HCT116 (cell line): ENCODE measurements around the gene POGK. TPM values are rescaled to one million over a fixed set of nuclear protein-coding genes. Genes with fewer than 3 reads are reported as not detected.

Experiments
- ATAC-seq: fragments of 200-7000 bp; cut with Tn5 transposase; 2 replicates; pipeline ENCODE4 v1.9.1; 2020; ENCODE audit warnings: mild to moderate bottlenecking, moderate library complexity
- BruUV-seq: library from RNA; stranded (reverse); fragments of 400-500 nt; replicated peaks from 2 replicates; lab custom pipeline; 2021; lab: Mats Ljungman, UMichigan
- CTCF ChIA-PET: fragments of 300-600 bp; sonication (Branson Sonifier 250); formaldehyde crosslinking; loops from one replicate; lab custom pipeline; 2021; ENCODE audit warnings: antibody characterized with exemption; lab: Charles Lee
- POLR2A ChIA-PET: fragments of 300-600, 350-600 bp; sonication (Branson Sonifier 250); formaldehyde crosslinking; loops from one replicate; lab custom pipeline; 2021; ENCODE audit warnings: antibody characterized with exemption; lab: Charles Lee
- RAD21 ChIA-PET, 2 experiments: fragments of 300-600 bp; sonication (Branson Sonifier 250); formaldehyde crosslinking; loops; one replicate each; lab custom pipeline; 2023; ENCODE audit warnings: low total read pairs in 2 of 2; ENCODE audit not compliant: uncharacterized antibody in 2 of 2, unreplicated experiment in 2 of 2, low non-redundant PET in 1 of 2; lab: Charles Lee
- DNase-seq: peaks from one replicate; pipeline ENCODE4 v3.0.0-alpha.2; 2010; ENCODE audit warnings: low read depth, low spot score
- H2AFZ ChIP-seq: fragments of 200-600 bp; shearing (Covaris generic), sonication (generic); 2 replicates; pipeline ENCODE4 v1.6.1; 2017; ENCODE audit warnings: low read depth, mixed run types, mixed read lengths, antibody characterized with exemption, low read length; ENCODE audit not compliant: poor library complexity, severe bottlenecking
- H3K27ac ChIP-seq: 2 replicates; pipeline ENCODE4 v1.5.1; 2012; ENCODE audit warnings: low read depth, low read length
- H3K27me3 ChIP-seq: fragments of 200-600 bp; sonication (generic); 2 replicates; pipeline ENCODE4 v1.6.1; 2016; ENCODE audit warnings: mixed run types, low read length, mixed read lengths; ENCODE audit not compliant: insufficient read depth
- H3K36me3 ChIP-seq, 2 experiments: fragments of 200-500 bp in 1 of 2; fragments of 200-600 bp in 1 of 2; sonication (Bioruptor generic) in 1 of 2; sonication (generic) in 1 of 2; 2 replicates each; pipeline versions ENCODE4 v1.5.1 to v1.6.1; 2014 to 2016; ENCODE audit warnings: low read length in 2 of 2, inconsistent platforms in 1 of 2, mixed read lengths in 1 of 2, mixed run types in 1 of 2; ENCODE audit not compliant: insufficient read depth in 2 of 2, control insufficient read depth in 1 of 2
- H3K4me1 ChIP-seq, 2 experiments: fragments of 200-600 bp in 1 of 2; sonication (generic) in 1 of 2; 2 replicates each; pipeline versions ENCODE4 v1.5.1 to v1.6.1; 2012 to 2017; ENCODE audit warnings: low read length in 2 of 2, inconsistent platforms in 1 of 2, mild to moderate bottlenecking in 1 of 2, mixed read lengths in 1 of 2, mixed run types in 1 of 2, moderate library complexity in 1 of 2; ENCODE audit not compliant: insufficient read depth in 2 of 2, control insufficient read depth in 1 of 2
- H3K4me2 ChIP-seq: fragments of 200-600 bp; sonication (generic); 2 replicates; pipeline ENCODE4 v1.6.1; 2017; ENCODE audit warnings: mixed run types, low read length, mixed read lengths
- H3K4me3 ChIP-seq, 2 experiments: fragments of 200-600 bp in 1 of 2; sonication (generic) in 1 of 2; replicated peaks in 1 of 2; 2 replicates each; pipeline ENCODE4 v1.5.1; 2011 to 2016; ENCODE audit warnings: low read length in 2 of 2, control low read depth in 1 of 2, low read depth in 1 of 2, mild to moderate bottlenecking in 1 of 2, mixed read lengths in 1 of 2, mixed run types in 1 of 2
- H3K79me2 ChIP-seq: fragments of 200-600 bp; sonication (generic); 2 replicates; pipeline ENCODE4 v1.6.1; 2017; ENCODE audit warnings: mild to moderate bottlenecking, mixed run types, low read length, moderate library complexity, mixed read lengths; ENCODE audit not compliant: insufficient read depth
- H3K9ac ChIP-seq: fragments of 200-600 bp; sonication (generic); 2 replicates; pipeline ENCODE4 v1.6.1; 2016; ENCODE audit warnings: low read length, mixed read lengths
- H3K9me2 ChIP-seq: fragments of 200-600 bp; sonication (generic), shearing (Covaris generic); 2 replicates; pipeline ENCODE4 v1.6.1; 2017; ENCODE audit warnings: mixed run types, mild to moderate bottlenecking, moderate library complexity; ENCODE audit not compliant: insufficient read depth
- H3K9me3 ChIP-seq, 2 experiments: fragments of 200-500 bp in 1 of 2; fragments of 200-600 bp in 1 of 2; sonication (Bioruptor generic) in 1 of 2; sonication (generic) in 1 of 2; 2 replicates each; pipeline ENCODE4 v1.6.1; 2014 to 2017; ENCODE audit warnings: low read length in 2 of 2, mixed read lengths in 2 of 2, inconsistent platforms in 1 of 2, low read depth in 1 of 2, mild to moderate bottlenecking in 1 of 2, mixed run types in 1 of 2, moderate library complexity in 1 of 2; ENCODE audit not compliant: control insufficient read depth in 1 of 2, insufficient read depth in 1 of 2
- H4K20me1 ChIP-seq: fragments of 200-600 bp; sonication (generic), shearing (Covaris generic); 2 replicates; pipeline ENCODE4 v1.6.1; 2017; ENCODE audit warnings: mixed run types, mild to moderate bottlenecking, moderate library complexity; ENCODE audit not compliant: insufficient read depth
- ATF3 ChIP-seq: IDR thresholded peaks from 2 replicates; pipeline ENCODE4 v1.6.1; 2012
- CBX3 ChIP-seq: IDR thresholded peaks from 2 replicates; pipeline ENCODE4 v1.6.1; 2012; ENCODE audit warnings: low read depth
- CEBPB ChIP-seq: IDR thresholded peaks from 2 replicates; pipeline ENCODE4 v1.6.1; 2012; ENCODE audit warnings: low read depth
- EGR1 ChIP-seq: IDR thresholded peaks from 2 replicates; pipeline ENCODE4 v1.6.1; 2012; ENCODE audit warnings: low read depth
- EZH2 ChIP-seq: fragments of 200-600 bp; sonication (generic); IDR thresholded peaks from 2 replicates; pipeline ENCODE4 v1.6.1; 2017; ENCODE audit warnings: antibody characterized with exemption, mixed run types
- FOSL1 ChIP-seq: IDR thresholded peaks from 2 replicates; pipeline ENCODE4 v1.6.1; 2012; ENCODE audit warnings: low read depth
- JUND ChIP-seq: IDR thresholded peaks from 2 replicates; pipeline ENCODE4 v1.6.1; 2012
- POLR2A ChIP-seq: IDR thresholded peaks from 2 replicates; pipeline ENCODE4 v1.7.0; 2011; ENCODE audit warnings: borderline replicate concordance; ENCODE audit not compliant: insufficient read depth, insufficient read length; ENCODE audit errors: extremely low read depth
- POLR2AphosphoS5 ChIP-seq: IDR thresholded peaks from 2 replicates; pipeline ENCODE4 v1.6.1; 2011; ENCODE audit warnings: mild to moderate bottlenecking, low read depth, low read length, moderate library complexity
- RAD21 ChIP-seq: IDR thresholded peaks from 2 replicates; pipeline ENCODE4 v1.6.1; 2012; ENCODE audit warnings: low read depth, mild to moderate bottlenecking
- REST ChIP-seq: IDR thresholded peaks from 2 replicates; pipeline ENCODE4 v1.6.1; 2012; ENCODE audit warnings: low read depth
- SIN3A ChIP-seq: IDR thresholded peaks from 2 replicates; pipeline ENCODE4 v1.6.1; 2012; ENCODE audit warnings: low read depth
- TCF7L2 ChIP-seq: IDR thresholded peaks from 2 replicates; pipeline ENCODE4 v1.7.0; 2011; ENCODE audit warnings: borderline replicate concordance, inconsistent platforms; ENCODE audit not compliant: insufficient read depth, insufficient read length; ENCODE audit errors: extremely low read depth
- YY1 ChIP-seq: IDR thresholded peaks from 2 replicates; pipeline ENCODE4 v1.6.1; 2011; ENCODE audit warnings: low read length, low read depth, moderate library complexity, mild to moderate bottlenecking; ENCODE audit not compliant: insufficient replicate concordance; ENCODE audit errors: extremely low read depth
- ZFX ChIP-seq: fragments of 450-650 bp; IDR thresholded peaks from 2 replicates; pipeline ENCODE4 v1.6.1; 2017
- ZNF274 ChIP-seq: fragments of 200-500 bp; sonication (Bioruptor generic); IDR thresholded peaks from 2 replicates; pipeline ENCODE4 v1.6.1; 2014; ENCODE audit warnings: mild to moderate bottlenecking, low read depth, low read length, inconsistent platforms
- intact Hi-C: fragments of 100-400 bp; cut with micrococcal nuclease; formaldehyde crosslinking; loops from 2 replicates; pipeline ENCODE4 v1.10.0; 2022
- total RNA-seq: library from RNA; stranded (reverse); gene quantifications from one replicate; pipeline ENCODE4 v1.2.1, GENCODE V29; 2021; ENCODE audit not compliant: unreplicated experiment

The POGK gene
- total RNA-seq, 1 experiment from 2014 or later = 35.6 TPM

GRCh38 chr1:166839600-166840308, 479 bp downstream of the POGK start (continued):
- TF ChIP-seq ZNF274 (no peak), ATF3 (no peak), EGR1 (no peak)

- TF ChIP-seq REST = no peak
- TF ChIP-seq CEBPB = no peak
- TF ChIP-seq EGR1 = no peak
- no peak for TF ChIP-seq EZH2
- TF ChIP-seq CBX3 = no peak
- no peak for TF ChIP-seq FOSL1
- no peak for TF ChIP-seq ATF3
- TF ChIP-seq YY1 = no peak
- TF ChIP-seq RAD21 = no peak
- no peak for TF ChIP-seq ZNF274
- TF ChIP-seq SIN3A = no peak
- no peak for TF ChIP-seq JUND
- no peak for TF ChIP-seq TCF7L2
- TF ChIP-seq POLR2A = no peak
- no peak for TF ChIP-seq ZFX
- no peak for TF ChIP-seq POLR2AphosphoS5
- TF ChIP-seq, all 23 proteins: peak for 0
- Histone ChIP-seq H4K20me1 (no peaks in the 10 kb centered on the region), H3K36me3 (peaks cover 34 to 48% of the 10 kb centered on the region in 2 experiments), H3K9me2 (no peaks in the 10 kb centered on the region), H3K4me2 (peak overlapping the region; percentile 73), H3K9me3 (no peaks in the 10 kb centered on the region), H3K79me2 (peaks cover 56% of the 10 kb centered on the region), H3K4me1 (peaks cover 6 to 37% of the 10 kb centered on the region in 2 experiments; a peak in 3 of 4 replicates), H2AFZ (no peak overlapping the region), H3K9ac (peak overlapping the region; percentile 71), H3K27ac (peak overlapping the region; percentile 88), H3K27me3 (no peaks in the 10 kb centered on the region), H3K4me3 (peak overlapping the region; percentile 72 to 76)
- RAD21 ChIA-PET = no interaction called here
- intact Hi-C loops = no loop called here
- POLR2A ChIA-PET = no interaction called here
- BruUV-seq = TSS peak; percentile 57
- ATAC-seq = no peak
- no peak for DNase-seq
- CTCF ChIA-PET = no interaction called here
Observed at GRCh38 chr1:166840309-166841274, 1.3 kb downstream of the POGK start.
